ENCODE measurements around the gene STAT3.

STAT3 gene

DNA sequence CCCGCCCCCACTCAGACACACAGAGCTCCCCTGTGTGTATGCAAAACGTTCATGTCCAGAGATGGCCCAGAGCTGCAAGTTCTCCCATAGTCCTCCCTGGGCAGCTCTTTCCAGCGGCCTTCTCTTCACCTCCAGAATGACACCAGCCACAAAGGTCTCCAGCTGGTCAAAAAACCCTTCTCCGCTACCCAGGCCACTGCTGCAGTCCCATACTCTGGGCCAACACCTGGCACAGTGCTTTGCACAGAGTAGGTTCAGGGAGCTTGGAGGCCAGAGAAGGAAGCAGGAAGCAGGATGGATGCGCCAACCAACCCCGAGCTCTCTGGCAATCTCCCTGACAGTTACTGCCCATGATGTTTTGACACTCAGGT lies 110.9 kb downstream of the STAT3 start:
- H3K27me3 ChIP-seq (ENCODE audit: insufficient read depth, low read depth), result no peaks in the 10 kb centered on the region; the same call in 1 of the 2 replicates
- no peak overlapping the region for H3K4me3 ChIP-seq (IDR thresholded peaks at IDR 0.05; ENCODE audit: insufficient read depth, low read depth, low read length)
- H3K27ac ChIP-seq, result no peak overlapping the region
- H3K4me1 ChIP-seq (ENCODE audit: low read depth, poor library complexity, severe bottlenecking), result peaks cover 19% of the 10 kb centered on the region
- TF ChIP-seq, protein P1, sequence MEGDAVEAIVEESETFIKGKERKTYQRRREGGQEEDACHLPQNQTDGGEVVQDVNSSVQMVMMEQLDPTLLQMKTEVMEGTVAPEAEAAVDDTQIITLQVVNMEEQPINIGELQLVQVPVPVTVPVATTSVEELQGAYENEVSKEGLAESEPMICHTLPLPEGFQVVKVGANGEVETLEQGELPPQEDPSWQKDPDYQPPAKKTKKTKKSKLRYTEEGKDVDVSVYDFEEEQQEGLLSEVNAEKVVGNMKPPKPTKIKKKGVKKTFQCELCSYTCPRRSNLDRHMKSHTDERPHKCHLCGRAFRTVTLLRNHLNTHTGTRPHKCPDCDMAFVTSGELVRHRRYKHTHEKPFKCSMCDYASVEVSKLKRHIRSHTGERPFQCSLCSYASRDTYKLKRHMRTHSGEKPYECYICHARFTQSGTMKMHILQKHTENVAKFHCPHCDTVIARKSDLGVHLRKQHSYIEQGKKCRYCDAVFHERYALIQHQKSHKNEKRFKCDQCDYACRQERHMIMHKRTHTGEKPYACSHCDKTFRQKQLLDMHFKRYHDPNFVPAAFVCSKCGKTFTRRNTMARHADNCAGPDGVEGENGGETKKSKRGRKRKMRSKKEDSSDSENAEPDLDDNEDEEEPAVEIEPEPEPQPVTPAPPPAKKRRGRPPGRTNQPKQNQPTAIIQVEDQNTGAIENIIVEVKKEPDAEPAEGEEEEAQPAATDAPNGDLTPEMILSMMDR (conservative IDR thresholded peaks at IDR 0.05; ENCODE audit: low read depth, low read length), result no peak
- peaks cover 33% of the 10 kb centered on the region; the same call in 1 of the 2 replicates for H3K79me2 ChIP-seq (ENCODE audit: insufficient read depth, low read depth)
- H3K4me2 ChIP-seq, result no peak overlapping the region
- peak overlapping the region; percentile 99; the same call in 1 of the 2 replicates for H2AFZ ChIP-seq (ENCODE audit: low read depth)
- H3K36me3 ChIP-seq (ENCODE audit: insufficient read depth), result no peaks in the 10 kb centered on the region
- no peak overlapping the region for H3K9ac ChIP-seq
- H4K20me1 ChIP-seq (ENCODE audit: insufficient read depth), result no peaks in the 10 kb centered on the region

GRCh38 chr17:42276609-42277341 lies 111.5 kb downstream of the STAT3 start:
- Histone ChIP-seq H3K79me2 (ENCODE audit: insufficient read depth, low read depth) (peaks cover 39% of the 10 kb centered on the region; the same call in 1 of the 2 replicates), H3K9ac (peak overlapping the region; percentile 93), H3K4me2 (peak overlapping the region; percentile 77), H4K20me1 (ENCODE audit: insufficient read depth) (no peaks in the 10 kb centered on the region), H3K27me3 (ENCODE audit: insufficient read depth, low read depth) (no peaks in the 10 kb centered on the region; the same call in 1 of the 2 replicates), H3K36me3 (ENCODE audit: insufficient read depth) (no peaks in the 10 kb centered on the region), H3K4me1 (ENCODE audit: low read depth, poor library complexity, severe bottlenecking) (peaks cover 19% of the 10 kb centered on the region), H3K4me3 (IDR thresholded peaks at IDR 0.05; ENCODE audit: insufficient read depth, low read depth, low read length) (no peak overlapping the region), H2AFZ (ENCODE audit: low read depth) (peak overlapping the region; percentile 99), H3K27ac (peak overlapping the region; percentile 33; the same call in 1 of the 2 replicates)
- TF ChIP-seq, protein P1 (conservative IDR thresholded peaks at IDR 0.05; ENCODE audit: low read depth, low read length), result no peak

DNA sequence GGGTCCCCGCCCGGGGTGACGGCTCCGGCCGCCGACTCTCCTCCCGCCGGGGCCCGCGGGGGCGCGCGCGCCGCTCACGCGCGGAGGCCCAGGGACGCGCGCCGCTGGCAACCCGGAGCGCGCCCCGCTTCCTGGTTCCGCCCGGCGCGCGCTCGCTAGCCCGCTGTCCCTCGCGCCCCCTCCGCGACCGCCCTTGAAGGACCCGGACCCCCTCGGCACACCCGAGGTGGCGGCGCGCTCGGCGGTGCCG lies 112.0 kb downstream of the STAT3 start, which contains the start of gene STAT5B:
Gene STAT5B, minus strand, starts transcription at position 33 of the 250 bp plus-strand sequence. CDS start 44,264 bp downstream, outside the sequence.
- H2AFZ ChIP-seq (ENCODE audit: low read depth), result peak within 1 kb of the TSS; percentile 99
- peak within 1 kb of the TSS; percentile 33; the same call in 1 of the 2 replicates for H3K27ac ChIP-seq
- H3K9ac ChIP-seq, result peak within 1 kb of the TSS; percentile 93

GRCh38 chr17:42275527-42276358 lies 112.5 kb downstream of the STAT3 start:
- H3K36me3 ChIP-seq (ENCODE audit: insufficient read depth), result no peaks in the 10 kb centered on the region
- H3K9ac ChIP-seq, result peak overlapping the region; percentile 49; the same call in 1 of the 2 replicates
- peak overlapping the region; percentile 96 for H3K4me2 ChIP-seq
- H2AFZ ChIP-seq (ENCODE audit: low read depth), result peak overlapping the region; percentile 88
- peaks cover 41% of the 10 kb centered on the region; the same call in 1 of the 2 replicates for H3K79me2 ChIP-seq (ENCODE audit: insufficient read depth, low read depth)
- no peak overlapping the region for H3K4me3 ChIP-seq (IDR thresholded peaks at IDR 0.05; ENCODE audit: insufficient read depth, low read depth, low read length)
- TF ChIP-seq, protein P1 (conservative IDR thresholded peaks at IDR 0.05; ENCODE audit: low read depth, low read length), result no peak
- peaks cover 19% of the 10 kb centered on the region for H3K4me1 ChIP-seq (ENCODE audit: low read depth, poor library complexity, severe bottlenecking)
- no peaks in the 10 kb centered on the region for H4K20me1 ChIP-seq (ENCODE audit: insufficient read depth)
- H3K27ac ChIP-seq, result no peak overlapping the region
- H3K27me3 ChIP-seq (ENCODE audit: insufficient read depth, low read depth), result no peaks in the 10 kb centered on the region; the same call in 1 of the 2 replicates

More for the DNA sequence above, 112.0 kb downstream of the STAT3 start, which contains the start of gene STAT5B:
- Histone ChIP-seq H3K36me3 (ENCODE audit: insufficient read depth) (no peaks in the 10 kb centered on the region), H3K4me1 (ENCODE audit: low read depth, poor library complexity, severe bottlenecking) (peaks cover 19% of the 10 kb centered on the region), H3K27me3 (ENCODE audit: insufficient read depth, low read depth) (no peaks in the 10 kb centered on the region; the same call in 1 of the 2 replicates), H4K20me1 (ENCODE audit: insufficient read depth) (no peaks in the 10 kb centered on the region), H3K79me2 (ENCODE audit: insufficient read depth, low read depth) (peaks cover 41% of the 10 kb centered on the region; the same call in 1 of the 2 replicates), H3K4me2 (peak within 1 kb of the TSS; percentile 96), H3K4me3 (IDR thresholded peaks at IDR 0.05; ENCODE audit: insufficient read depth, low read depth, low read length) (no peak within 1 kb of the TSS)
- TF ChIP-seq, protein P1 (conservative IDR thresholded peaks at IDR 0.05; ENCODE audit: low read depth, low read length), result no peak
